AG09309 (cell line): Measurements from ENCODE around the gene NKAIN2.

Source experiments
- DNase-seq: peaks from one replicate; pipeline ENCODE4 v3.0.0-alpha.2; 2010; ENCODE audit warnings: low read depth
- H3K4me3 ChIP-seq: 2 replicates; pipeline ENCODE4 v1.5.1; 2011; ENCODE audit warnings: mild to moderate bottlenecking, low read depth, low read length, moderate library complexity; ENCODE audit not compliant: control insufficient read depth
- TF ChIP-seq, protein P1 (sequence below): IDR thresholded peaks from 2 replicates; pipeline ENCODE4 v1.5.1; 2011; ENCODE audit warnings: mild to moderate bottlenecking, low read depth, low read length, inconsistent platforms; ENCODE audit not compliant: insufficient read depth, control insufficient read depth; ENCODE audit errors: missing control alignments

The NKAIN2 gene

DNA sequence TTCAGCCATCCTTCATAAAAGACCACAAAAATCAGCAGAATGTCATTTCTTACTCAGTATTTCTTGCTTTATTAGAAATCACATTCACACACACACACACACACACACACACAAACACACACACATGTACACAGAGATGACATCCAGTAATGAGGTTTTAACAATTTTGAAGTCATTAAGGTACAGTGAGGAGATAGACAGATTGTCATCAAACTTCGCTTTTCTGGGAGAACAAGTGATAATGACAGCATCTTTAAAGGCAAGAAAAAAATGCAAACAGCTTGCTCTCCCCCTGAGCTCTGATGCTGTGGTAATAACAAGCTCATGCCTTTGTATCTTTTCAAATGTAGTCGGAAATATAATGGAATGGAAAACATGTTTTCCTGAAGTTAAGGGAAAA lies 974.2 kb downstream of the NKAIN2 start:
- TF ChIP-seq, protein P1, sequence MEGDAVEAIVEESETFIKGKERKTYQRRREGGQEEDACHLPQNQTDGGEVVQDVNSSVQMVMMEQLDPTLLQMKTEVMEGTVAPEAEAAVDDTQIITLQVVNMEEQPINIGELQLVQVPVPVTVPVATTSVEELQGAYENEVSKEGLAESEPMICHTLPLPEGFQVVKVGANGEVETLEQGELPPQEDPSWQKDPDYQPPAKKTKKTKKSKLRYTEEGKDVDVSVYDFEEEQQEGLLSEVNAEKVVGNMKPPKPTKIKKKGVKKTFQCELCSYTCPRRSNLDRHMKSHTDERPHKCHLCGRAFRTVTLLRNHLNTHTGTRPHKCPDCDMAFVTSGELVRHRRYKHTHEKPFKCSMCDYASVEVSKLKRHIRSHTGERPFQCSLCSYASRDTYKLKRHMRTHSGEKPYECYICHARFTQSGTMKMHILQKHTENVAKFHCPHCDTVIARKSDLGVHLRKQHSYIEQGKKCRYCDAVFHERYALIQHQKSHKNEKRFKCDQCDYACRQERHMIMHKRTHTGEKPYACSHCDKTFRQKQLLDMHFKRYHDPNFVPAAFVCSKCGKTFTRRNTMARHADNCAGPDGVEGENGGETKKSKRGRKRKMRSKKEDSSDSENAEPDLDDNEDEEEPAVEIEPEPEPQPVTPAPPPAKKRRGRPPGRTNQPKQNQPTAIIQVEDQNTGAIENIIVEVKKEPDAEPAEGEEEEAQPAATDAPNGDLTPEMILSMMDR, result no peak
- H3K4me3 ChIP-seq, result no peak overlapping the region
- no peak for DNase-seq

DNA sequence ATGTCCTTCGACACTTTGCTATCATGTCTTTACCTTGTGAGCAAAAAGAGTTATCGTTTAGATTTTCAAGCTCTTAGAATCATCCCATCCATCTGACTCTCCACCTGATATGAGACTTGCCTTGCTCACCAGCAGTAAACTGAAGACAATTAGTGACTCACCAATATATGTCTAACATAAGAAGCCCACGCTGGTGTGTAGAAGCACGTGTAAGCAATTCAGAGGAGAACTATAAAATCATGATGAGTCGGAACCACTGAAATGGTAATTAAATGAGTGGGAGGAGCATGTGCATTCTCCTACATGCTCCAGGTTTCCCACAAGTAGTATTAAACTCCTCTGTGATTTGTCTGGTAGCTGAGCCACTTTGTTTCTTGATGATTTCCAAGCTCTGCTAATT lies 977.0 kb downstream of the NKAIN2 start:
- TF ChIP-seq, protein P1, result no peak
- no peak for DNase-seq
- no peak overlapping the region for H3K4me3 ChIP-seq

DNA sequence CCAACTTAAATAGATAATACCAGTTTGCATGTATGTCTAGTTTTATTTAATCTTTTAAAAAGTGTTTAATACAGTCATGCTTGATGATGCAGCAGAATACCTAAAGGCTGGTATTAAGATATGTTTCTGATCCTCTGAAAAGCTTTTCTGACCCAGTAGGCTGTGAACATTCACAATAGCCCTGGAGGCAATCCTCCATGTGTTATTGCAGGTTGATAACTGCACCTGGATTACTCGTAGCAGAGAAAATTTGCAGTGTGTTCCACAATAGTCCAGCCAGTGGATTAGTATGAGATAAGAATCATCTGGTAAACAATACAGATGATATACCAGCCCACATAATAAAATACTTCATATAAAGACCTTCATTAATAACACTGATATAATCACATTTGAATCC lies 979.7 kb downstream of the NKAIN2 start:
- H3K4me3 ChIP-seq, result no peak overlapping the region
- TF ChIP-seq, protein P1, result no peak
- no peak for DNase-seq

GRCh38 chr6:124791156-124791555 lies 987.5 kb downstream of the NKAIN2 start:
- no peak overlapping the region for H3K4me3 ChIP-seq
- no peak for DNase-seq
- TF ChIP-seq, protein P1, result no peak

- H3K4me3 ChIP-seq, result no peak overlapping the region
- no peak for DNase-seq
- TF ChIP-seq, protein P1, result no peak
Measured at GRCh38 chr6:124792386-124792785, 988.7 kb downstream of the NKAIN2 start.

GRCh38 chr6:124793398-124793797 lies 989.7 kb downstream of the NKAIN2 start:
- H3K4me3 ChIP-seq, result no peak overlapping the region
- no peak for DNase-seq
- TF ChIP-seq, protein P1, result no peak
